GM19035 (cell line): ENCODE results near the gene ZNF821.
"Not testable (repeated sequence)": the region's sequence is repeated elsewhere in the genome, so short reads cannot be mapped to it uniquely, and the experiment has no call there.

Experiments used
- ATAC-seq: cut with Tn5 transposase; IDR thresholded peaks from one replicate; pipeline ENCODE4 v1.9.1; 2021; ENCODE audit not compliant: unreplicated experiment

The ZNF821 gene

GRCh38 chr16:71903608-71904007 lies 19.6 kb upstream of the ZNF821 start:
- ATAC-seq, result no peak

- ATAC-seq, result no peak
Observed at GRCh38 chr16:71902656-71903365, 18.8 kb upstream of the ZNF821 start.

- no peak for ATAC-seq
Observed at GRCh38 chr16:71899171-71899570, 15.2 kb upstream of the ZNF821 start.

- no peak for ATAC-seq
Observed at GRCh38 chr16:71896764-71897368, 12.9 kb upstream of the ZNF821 start.

GRCh38 chr16:71895679-71896365 lies 11.8 kb upstream of the ZNF821 start:
- peak; percentile 30 for ATAC-seq

GRCh38 chr16:71894921-71895678 lies 11.1 kb upstream of the ZNF821 start, which contains the start of gene IST1:
TSS of gene IST1 (plus strand) at chr16:71895531. CDS start at chr16:71915641, 20,110 bp downstream.
- ATAC-seq, result peak; percentile 78

GRCh38 chr16:71894229-71894920 lies 10.4 kb upstream of the ZNF821 start:
- peak; percentile 23 for ATAC-seq

GRCh38 chr16:71893888-71894228 lies 9.9 kb upstream of the ZNF821 start:
- no peak for ATAC-seq

- ATAC-seq, result no peak
Observed at GRCh38 chr16:71889147-71889546, 5.2 kb upstream of the ZNF821 start.

GRCh38 chr16:71885261-71885650 lies 1.3 kb upstream of the ZNF821 start:
- no peak for ATAC-seq

GRCh38 chr16:71883168-71883848 lies 674 bp downstream of the ZNF821 start:
- ATAC-seq, result peak; percentile 47

GRCh38 chr16:71882505-71883167 lies 1.3 kb downstream of the ZNF821 start:
- peak; percentile 45 for ATAC-seq

- ATAC-seq, result no peak
Observed at GRCh38 chr16:71880176-71880575, 3.8 kb downstream of the ZNF821 start.

GRCh38 chr16:71878911-71879310 lies 5.1 kb downstream of the ZNF821 start:
- ATAC-seq, result no peak

- no peak for ATAC-seq
Observed at GRCh38 chr16:71873199-71873598, 10.8 kb downstream of the ZNF821 start.

- ATAC-seq, result no peak
Observed at GRCh38 chr16:71870818-71871217, 13.2 kb downstream of the ZNF821 start.

GRCh38 chr16:71869089-71869488 lies 14.9 kb downstream of the ZNF821 start:
- no peak for ATAC-seq

GRCh38 chr16:71867939-71868338 lies 16.0 kb downstream of the ZNF821 start:
- ATAC-seq, result no peak

GRCh38 chr16:71867175-71867574 lies 16.8 kb downstream of the ZNF821 start:
- ATAC-seq, result not testable (repeated sequence)
